ENCODE measurements around the gene APOBEC3H. TPM values are rescaled to one million over a fixed set of nuclear protein-coding genes. Genes with fewer than 3 reads are reported as not detected.

The APOBEC3H gene
- total and polyA plus RNA-seq, 2 experiments from 2014 or later: not detected

- no peaks in the 10 kb centered on the region for H3K9me2 ChIP-seq (ENCODE audit: insufficient read depth)
- no peak overlapping the region for H2AFZ ChIP-seq
- DNase-seq (ENCODE audit: low spot score) (no peak), ATAC-seq (no peak)
- H3K27me3 Mint-ChIP-seq (ENCODE audit: insufficient read depth, low read depth, poor library complexity): peaks cover 11% of the 10 kb centered on the region
- no peak overlapping the region for H3K27ac Mint-ChIP-seq
- no peak overlapping the region for H3K27ac ChIP-seq (ENCODE audit: low read depth)
- H4K20me1 ChIP-seq (replicated peaks; ENCODE audit: insufficient read depth): no peaks in the 10 kb centered on the region
- H3K36me3 Mint-ChIP-seq (ENCODE audit: low read depth): no peaks in the 10 kb centered on the region
- H3F3A ChIP-seq (replicated peaks; ENCODE audit: low read depth): 0 out of 2 replicates have a peak, but pooled peaks cover 3% of the 10 kb centered on the region
- H3K4me1 ChIP-seq (ENCODE audit: insufficient read depth): peaks cover 22% of the 10 kb centered on the region; the same call in 1 of the 2 replicates
- no peaks in the 10 kb centered on the region for H3K36me3 ChIP-seq (ENCODE audit: insufficient read depth)
- no peak overlapping the region for H3K4me2 ChIP-seq
- H3K79me2 ChIP-seq (replicated peaks; ENCODE audit: insufficient read depth): no peaks in the 10 kb centered on the region
- H3K27me3 ChIP-seq (ENCODE audit: insufficient read depth): no peaks in the 10 kb centered on the region
- no peak overlapping the region for H3K4me3 Mint-ChIP-seq
- no peak for TF ChIP-seq ZNF462 (CRISPR knock-in tag; IDR thresholded peaks at IDR 0.05)
- no peak for TF ChIP-seq CTCF (conservative IDR thresholded peaks at IDR 0.05; ENCODE audit: low read depth in 2 of 2)
- no peak for TF ChIP-seq EZH2phosphoT487 (IDR thresholded peaks at IDR 0.05; ENCODE audit: unreplicated experiment)
- TF ChIP-seq NANOG (IDR thresholded peaks at IDR 0.05; ENCODE audit: borderline replicate concordance): no peak
- no peak for TF ChIP-seq ETS1 (IDR thresholded peaks at IDR 0.05)
- TF ChIP-seq STAT1 (IDR thresholded peaks at IDR 0.05; ENCODE audit: unreplicated experiment): no peak
- TF ChIP-seq CREB1 (CRISPR knock-in tag; IDR thresholded peaks at IDR 0.05; ENCODE audit: low read depth): no peak
- TF ChIP-seq JUNB (IDR thresholded peaks at IDR 0.05; ENCODE audit: unreplicated experiment): no peak
- TF ChIP-seq POLR2AphosphoS5 (IDR thresholded peaks at IDR 0.05; ENCODE audit: low read depth): no peak
- TF ChIP-seq ZNF331 (CRISPR knock-in tag; IDR thresholded peaks at IDR 0.05; ENCODE audit: low read depth): no peak
- no peak for TF ChIP-seq REST (IDR thresholded peaks at IDR 0.05; ENCODE audit: unreplicated experiment)
- TF ChIP-seq EZH2 (IDR thresholded peaks at IDR 0.05; ENCODE audit: low read depth, unreplicated experiment): no peak
- TF ChIP-seq ZNF114 (CRISPR knock-in tag; IDR thresholded peaks at IDR 0.05): no peak
- H3K9me3 Mint-ChIP-seq: no peaks in the 10 kb centered on the region
- peaks cover 32% of the 10 kb centered on the region for H3K4me1 Mint-ChIP-seq
- H3K4me3 ChIP-seq: no peak overlapping the region
Measured at GRCh38 chr22:39101226-39101625, 4.2 kb downstream of the APOBEC3H start.
